SK-N-SH treated with all-trans-retinoic acid at 6 μM for 48 hours (cell line): ENCODE data around the gene CYP1A1.

ENCODE experiments used
- GLIS3 ChIP-seq: fragments of 250-450 bp; sonication (Bioruptor Pico); IDR thresholded peaks from 2 replicates; pipeline ENCODE4 v1.5.0; 2020; ENCODE audit warnings: mild to moderate bottlenecking, moderate library complexity
- ISL1 ChIP-seq: fragments of 250-450 bp; sonication (Bioruptor Pico); IDR thresholded peaks from 2 replicates; pipeline ENCODE4 v2.1.2; 2022; ENCODE audit warnings: mild to moderate bottlenecking, moderate library complexity
- PPARA ChIP-seq: fragments of 250-450 bp; sonication (Bioruptor Pico); IDR thresholded peaks from 2 replicates; pipeline ENCODE4 v1.5.0; 2020; ENCODE audit warnings: mild to moderate bottlenecking, borderline replicate concordance
- RARB ChIP-seq: fragments of 250-450 bp; sonication (Bioruptor Pico); IDR thresholded peaks from 2 replicates; pipeline ENCODE4 v1.8.0; 2021; ENCODE audit warnings: mild to moderate bottlenecking, moderate library complexity
- ZFP3 ChIP-seq: fragments of 250-450 bp; sonication (Bioruptor Pico); IDR thresholded peaks from 2 replicates; pipeline ENCODE4 v1.5.0; 2020; ENCODE audit warnings: mild to moderate bottlenecking, moderate library complexity
- ZFP30 ChIP-seq: fragments of 450-650 bp; formaldehyde crosslinking; IDR thresholded peaks from 2 replicates; pipeline ENCODE4 v1.5.0; 2022; ENCODE audit warnings: mild to moderate bottlenecking, moderate library complexity
- ZNF565 ChIP-seq: fragments of 450-650 bp; formaldehyde crosslinking; conservative IDR thresholded peaks from 2 replicates; pipeline ENCODE4 v1.5.0; 2020; ENCODE audit warnings: low read depth, mild to moderate bottlenecking, moderate library complexity
- ZNF70 ChIP-seq: fragments of 450-650 bp; formaldehyde crosslinking; IDR thresholded peaks from 2 replicates; pipeline ENCODE4 v1.5.0; 2020; ENCODE audit warnings: mild to moderate bottlenecking, moderate library complexity
- ZNF8 ChIP-seq: fragments of 450-650 bp; formaldehyde crosslinking; IDR thresholded peaks from 2 replicates; pipeline ENCODE4 v1.5.0; 2020; ENCODE audit warnings: mild to moderate bottlenecking, moderate library complexity
- TF ChIP-seq, protein P1 (sequence below): fragments of 250-450 bp; sonication (Bioruptor Pico); IDR thresholded peaks from 2 replicates; pipeline ENCODE4 v1.5.1; 2020; ENCODE audit warnings: low read depth, mild to moderate bottlenecking, moderate library complexity
- TF ChIP-seq, protein P2 (sequence below): fragments of 250-450 bp; sonication (Bioruptor Pico); IDR thresholded peaks from 2 replicates; pipeline ENCODE4 v1.8.0; 2020; ENCODE audit warnings: mild to moderate bottlenecking, moderate library complexity, borderline replicate concordance

DNA sequence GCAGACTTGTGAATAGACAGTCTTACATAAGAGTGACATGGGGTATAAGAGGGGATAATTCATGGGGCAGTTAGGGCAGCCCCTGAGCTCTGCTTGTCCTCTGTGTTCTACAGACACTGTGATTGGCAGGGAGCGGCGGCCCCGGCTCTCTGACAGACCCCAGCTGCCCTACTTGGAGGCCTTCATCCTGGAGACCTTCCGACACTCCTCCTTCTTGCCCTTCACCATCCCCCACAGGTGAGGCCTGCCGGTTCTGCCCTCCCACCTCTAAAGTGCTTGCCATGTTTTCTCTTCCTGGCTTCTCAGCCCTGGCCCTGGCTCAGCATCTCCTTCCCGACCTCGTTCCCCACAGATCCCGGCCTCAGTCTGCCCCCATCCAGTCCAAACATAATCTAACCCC lies 26.7 kb upstream of the CYP1A1 start:
- no peak for TF ChIP-seq ISL1 (CRISPR knock-in tag)
- TF ChIP-seq, protein P1, sequence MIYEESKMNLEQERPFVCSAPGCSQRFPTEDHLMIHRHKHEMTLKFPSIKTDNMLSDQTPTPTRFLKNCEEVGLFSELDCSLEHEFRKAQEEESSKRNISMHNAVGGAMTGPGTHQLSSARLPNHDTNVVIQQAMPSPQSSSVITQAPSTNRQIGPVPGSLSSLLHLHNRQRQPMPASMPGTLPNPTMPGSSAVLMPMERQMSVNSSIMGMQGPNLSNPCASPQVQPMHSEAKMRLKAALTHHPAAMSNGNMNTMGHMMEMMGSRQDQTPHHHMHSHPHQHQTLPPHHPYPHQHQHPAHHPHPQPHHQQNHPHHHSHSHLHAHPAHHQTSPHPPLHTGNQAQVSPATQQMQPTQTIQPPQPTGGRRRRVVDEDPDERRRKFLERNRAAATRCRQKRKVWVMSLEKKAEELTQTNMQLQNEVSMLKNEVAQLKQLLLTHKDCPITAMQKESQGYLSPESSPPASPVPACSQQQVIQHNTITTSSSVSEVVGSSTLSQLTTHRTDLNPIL (CRISPR knock-in tag) = no peak
- TF ChIP-seq, protein P2, sequence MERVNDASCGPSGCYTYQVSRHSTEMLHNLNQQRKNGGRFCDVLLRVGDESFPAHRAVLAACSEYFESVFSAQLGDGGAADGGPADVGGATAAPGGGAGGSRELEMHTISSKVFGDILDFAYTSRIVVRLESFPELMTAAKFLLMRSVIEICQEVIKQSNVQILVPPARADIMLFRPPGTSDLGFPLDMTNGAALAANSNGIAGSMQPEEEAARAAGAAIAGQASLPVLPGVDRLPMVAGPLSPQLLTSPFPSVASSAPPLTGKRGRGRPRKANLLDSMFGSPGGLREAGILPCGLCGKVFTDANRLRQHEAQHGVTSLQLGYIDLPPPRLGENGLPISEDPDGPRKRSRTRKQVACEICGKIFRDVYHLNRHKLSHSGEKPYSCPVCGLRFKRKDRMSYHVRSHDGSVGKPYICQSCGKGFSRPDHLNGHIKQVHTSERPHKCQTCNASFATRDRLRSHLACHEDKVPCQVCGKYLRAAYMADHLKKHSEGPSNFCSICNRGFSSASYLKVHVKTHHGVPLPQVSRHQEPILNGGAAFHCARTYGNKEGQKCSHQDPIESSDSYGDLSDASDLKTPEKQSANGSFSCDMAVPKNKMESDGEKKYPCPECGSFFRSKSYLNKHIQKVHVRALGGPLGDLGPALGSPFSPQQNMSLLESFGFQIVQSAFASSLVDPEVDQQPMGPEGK (CRISPR knock-in tag) = no peak
- TF ChIP-seq PPARA = no peak
- TF ChIP-seq GLIS3 (CRISPR knock-in tag) = no peak
- TF ChIP-seq ZFP3 (CRISPR knock-in tag) = no peak
- no peak for TF ChIP-seq RARB (CRISPR knock-in tag)
- TF ChIP-seq ZNF8 (CRISPR knock-in tag) = no peak
- TF ChIP-seq ZNF70 (CRISPR knock-in tag) = no peak
- no peak for TF ChIP-seq ZNF565 (CRISPR knock-in tag)
- TF ChIP-seq ZFP30 (CRISPR knock-in tag) = no peak
